Measurements from ENCODE around the gene CHD2.
A peak's percentile ranks its signal among the peaks of the same experiment; 100 is the strongest.
"Not testable (repeated sequence)": the region's sequence is repeated elsewhere in the genome, so short reads cannot be mapped to it uniquely, and the experiment has no call there.

CHD2 gene

DNA sequence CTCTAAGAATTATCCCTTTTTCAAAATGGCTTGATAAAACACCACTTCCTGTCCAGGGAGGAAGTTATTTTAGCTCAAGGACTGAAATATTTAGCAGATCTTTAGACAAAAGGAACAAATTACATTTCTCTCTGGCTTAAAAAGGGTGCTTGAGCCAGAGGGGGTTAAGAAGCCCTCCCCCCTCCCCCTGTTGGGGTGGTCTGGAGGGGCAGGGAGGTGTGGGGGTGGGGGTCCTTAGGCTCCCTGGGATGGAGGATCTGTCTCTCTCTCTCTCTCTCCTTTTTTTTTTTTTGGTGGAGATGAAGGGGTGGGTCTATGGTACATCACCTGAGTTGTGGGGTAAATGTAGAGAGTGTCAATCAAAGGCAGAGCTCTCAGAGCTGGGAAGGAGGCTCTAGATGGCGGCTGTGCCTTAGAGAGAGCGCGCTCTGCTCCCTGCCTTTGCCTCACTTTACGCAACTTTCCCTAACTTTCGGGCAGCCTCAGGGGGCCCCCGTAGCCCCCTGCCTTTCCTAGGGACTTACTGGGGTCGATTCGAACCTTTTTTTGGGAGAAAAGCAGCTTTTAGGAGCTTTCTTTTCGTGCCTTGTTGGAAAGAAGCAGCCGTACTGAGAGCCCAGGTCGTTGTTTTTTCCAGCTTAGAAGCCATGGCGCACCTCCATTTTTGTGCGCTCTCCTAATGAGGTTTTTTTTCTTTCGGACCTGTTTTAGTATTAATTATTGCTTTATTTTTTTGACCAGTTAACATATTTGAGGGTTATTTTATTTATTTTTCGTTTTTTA lies at the start of gene CHD2:
Gene CHD2, plus strand, starts transcription at position 377 of the 783 bp plus-strand sequence. CDS start 914 bp downstream, outside the sequence.
- DNase-seq (ENCODE audit: low read depth) = peak; percentile 47

- no peak for DNase-seq (ENCODE audit: low read depth)
Measured at GRCh38 chr15:92853222-92853621, 46.9 kb upstream of the CHD2 start.

DNA sequence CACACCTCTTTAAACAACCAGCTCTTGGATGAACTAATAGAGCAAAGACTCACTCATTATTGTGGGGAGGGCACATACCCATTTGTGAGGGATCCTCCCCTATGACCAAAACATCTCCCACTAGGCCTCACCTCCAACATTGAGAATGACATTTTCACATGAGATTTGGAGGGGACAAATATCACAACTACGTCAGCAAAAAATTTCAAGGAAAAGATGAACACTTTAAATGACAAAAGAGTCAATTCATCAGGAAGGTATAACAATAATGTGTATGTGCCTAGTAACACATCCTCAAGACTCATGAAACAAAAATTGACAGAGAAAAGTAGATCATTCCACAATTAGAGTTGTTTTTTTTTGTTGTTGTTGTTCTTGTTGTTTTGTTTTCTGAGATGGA lies 38.4 kb upstream of the CHD2 start:
- no peak for DNase-seq (ENCODE audit: low read depth)

DNA sequence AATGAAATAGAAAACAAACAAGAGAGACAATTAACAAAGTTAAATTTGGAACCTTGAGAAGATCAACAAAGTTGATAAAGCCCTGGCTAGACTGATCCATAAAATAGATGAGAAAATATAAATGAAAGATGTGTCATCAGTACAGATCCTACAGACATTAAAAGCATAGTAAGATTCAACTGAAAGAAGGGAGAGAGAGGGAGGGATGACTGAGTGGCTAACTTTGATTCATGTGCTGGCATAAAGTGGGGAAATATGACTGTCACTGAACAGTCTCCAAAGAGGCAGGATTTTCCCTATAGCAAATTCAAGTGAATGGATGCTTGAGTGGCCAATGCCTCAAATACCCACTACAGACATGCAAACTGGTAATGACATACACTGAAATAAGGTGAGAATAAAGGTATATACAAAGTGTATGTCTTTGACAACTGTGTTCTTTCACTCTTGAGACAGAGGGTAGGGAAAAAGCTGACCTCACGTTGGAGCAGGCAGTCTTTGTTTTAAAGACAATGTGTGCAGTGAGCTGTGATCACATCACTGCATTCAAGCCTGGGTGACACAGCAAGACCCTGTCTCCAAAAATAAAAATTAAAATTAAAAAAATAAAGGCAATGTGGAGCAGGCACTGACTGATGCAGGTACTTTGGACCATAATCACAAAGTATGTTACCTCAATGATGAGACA lies 35.9 kb upstream of the CHD2 start:
- no peak for DNase-seq (ENCODE audit: low read depth)

DNA sequence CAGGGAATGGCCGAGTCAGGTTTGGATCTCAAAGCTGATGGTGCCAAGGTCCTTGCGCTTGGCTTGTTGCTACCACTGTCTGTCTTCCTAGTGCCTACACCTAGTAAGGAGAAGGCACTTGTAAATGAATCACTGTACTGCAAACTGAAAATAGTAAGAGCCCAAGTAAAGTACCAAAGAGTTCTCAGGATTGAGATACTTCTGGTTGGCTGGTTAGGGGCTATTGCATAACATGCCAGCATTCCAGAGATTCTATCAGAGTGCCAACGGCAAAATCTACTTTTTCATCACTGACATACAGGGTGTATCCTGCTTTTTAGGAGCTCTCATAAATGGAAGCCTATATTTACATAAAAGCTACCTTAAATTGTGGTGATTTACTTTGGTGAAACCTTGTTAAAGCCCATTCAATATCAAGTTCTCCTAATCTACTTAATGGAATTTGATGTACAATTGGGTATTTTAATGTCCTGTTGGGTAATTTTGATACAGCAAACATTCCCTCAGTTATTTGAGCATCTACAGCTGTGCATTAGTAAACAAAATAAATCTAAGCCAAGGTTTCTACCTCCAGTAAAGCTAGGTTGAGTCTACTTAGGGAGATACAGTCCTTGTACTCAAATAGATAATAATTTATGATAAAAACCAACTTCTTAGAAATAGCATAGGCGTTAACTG lies 30.7 kb upstream of the CHD2 start:
- DNase-seq (ENCODE audit: low read depth) = no peak

- no peak for DNase-seq (ENCODE audit: low read depth)
Measured at GRCh38 chr15:92870010-92870591, 30.0 kb upstream of the CHD2 start.

- not testable (repeated sequence) for DNase-seq (ENCODE audit: low read depth)
Measured at GRCh38 chr15:92872967-92873366, 27.2 kb upstream of the CHD2 start.

- no peak for DNase-seq (ENCODE audit: low read depth)
Measured at GRCh38 chr15:92877000-92877399, 23.1 kb upstream of the CHD2 start.

DNA sequence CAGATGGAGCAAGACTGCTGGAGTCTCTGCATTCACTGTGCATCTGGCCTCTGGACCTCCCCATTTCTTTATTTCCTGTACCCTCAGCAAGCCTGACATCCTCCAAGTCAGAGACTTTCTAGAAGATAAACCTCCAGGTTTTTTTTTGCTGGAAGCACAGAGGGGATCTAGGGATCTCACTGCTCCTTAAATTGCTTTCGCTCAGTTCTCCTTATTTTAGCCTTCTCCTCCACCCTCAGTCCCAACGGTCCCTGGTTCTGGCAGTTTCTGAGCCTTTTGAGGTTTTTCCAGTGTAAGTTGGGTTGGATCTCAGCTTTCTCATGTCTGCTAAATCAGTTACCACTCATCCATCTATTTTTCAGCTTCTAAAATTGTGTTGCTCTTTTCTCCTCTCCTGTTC lies 22.7 kb upstream of the CHD2 start:
- DNase-seq (ENCODE audit: low read depth) = no peak

DNA sequence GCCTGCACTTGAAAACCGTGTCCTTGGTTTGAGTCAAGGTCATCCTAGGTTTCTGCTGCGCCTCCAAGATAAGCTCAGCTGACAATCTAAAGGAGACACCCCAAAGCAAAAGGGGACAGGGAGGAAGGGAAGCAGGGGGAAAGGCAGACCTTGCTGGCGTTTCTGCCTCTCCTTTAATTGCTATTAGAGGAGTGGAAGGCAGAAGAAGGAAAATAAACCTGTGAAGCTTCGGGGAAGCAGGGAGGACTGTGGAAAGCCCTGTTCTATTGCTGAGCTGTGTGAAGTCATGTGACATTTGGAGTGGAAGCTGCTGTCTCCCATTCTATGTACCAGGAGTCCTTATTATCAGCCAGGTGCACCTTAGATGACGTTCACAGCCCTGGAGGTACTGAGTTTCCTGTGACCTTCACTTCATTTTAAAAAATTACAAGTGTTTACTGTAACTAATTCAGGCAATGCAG lies 21.5 kb upstream of the CHD2 start:
- no peak for DNase-seq (ENCODE audit: low read depth)

DNA sequence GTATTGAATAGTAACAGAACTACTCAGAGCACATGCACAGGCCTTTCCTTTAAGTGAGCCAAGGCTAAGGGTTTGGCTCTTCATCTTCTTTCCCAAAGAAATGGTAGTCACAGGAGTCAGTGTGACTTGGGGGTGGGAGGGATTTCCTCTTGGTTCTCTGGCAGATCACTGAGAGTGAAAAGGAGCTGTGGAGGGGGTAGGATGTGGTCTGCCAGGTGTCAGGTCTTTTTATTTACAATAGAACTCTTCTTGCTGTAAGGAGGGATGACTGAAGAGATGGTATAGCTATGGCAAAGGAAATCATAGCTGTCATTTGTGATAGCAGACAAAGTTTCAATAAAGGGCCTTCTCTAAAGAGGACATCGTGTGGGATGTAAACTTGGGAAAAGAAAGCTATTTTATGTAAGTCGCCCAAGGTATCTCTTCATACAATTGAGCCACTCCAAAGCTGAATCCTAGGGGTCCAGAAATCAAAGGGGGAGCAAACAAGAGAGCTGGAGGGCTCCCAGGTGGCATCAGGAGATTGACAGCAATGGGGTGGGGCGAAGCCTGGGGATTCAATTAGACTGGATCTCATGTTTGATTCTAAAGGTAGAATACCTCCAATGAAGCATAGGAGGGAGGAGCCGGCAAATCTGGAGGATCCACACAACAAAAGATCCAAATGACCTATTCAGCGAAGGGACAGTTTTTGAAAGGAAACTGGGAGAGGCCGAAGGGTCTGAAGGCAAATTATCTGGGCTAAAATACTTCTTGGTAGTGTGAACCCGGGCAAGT lies 20.0 kb upstream of the CHD2 start:
- DNase-seq (ENCODE audit: low read depth) = no peak

GRCh38 chr15:92880796-92881195 lies 19.3 kb upstream of the CHD2 start:
- DNase-seq (ENCODE audit: low read depth) = no peak

DNA sequence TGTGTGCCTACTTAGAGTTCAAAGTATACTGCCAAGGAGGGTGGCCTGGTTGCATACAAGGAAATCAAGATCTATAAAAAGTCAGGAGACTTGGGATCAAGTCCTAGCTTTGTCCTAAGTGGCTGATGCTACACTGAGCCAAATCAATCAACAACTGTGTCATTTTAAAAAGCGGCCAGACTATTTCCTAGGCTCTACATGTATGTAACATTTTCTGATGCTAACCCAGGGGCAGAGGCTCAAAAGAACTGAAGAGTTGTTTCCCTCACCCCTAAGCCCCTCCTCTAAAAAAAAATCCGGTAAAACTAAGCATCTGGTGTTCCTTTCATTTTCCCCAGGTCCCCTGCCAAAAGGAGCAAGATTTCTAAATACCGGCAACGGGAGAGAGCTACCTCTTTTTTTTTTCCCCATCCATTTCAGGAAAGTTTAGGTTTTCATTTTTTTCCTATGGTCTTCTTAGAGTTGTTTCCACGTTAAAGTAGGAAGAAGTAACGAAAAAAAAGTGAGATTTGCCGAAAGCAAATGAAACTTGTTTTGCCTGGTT lies 18.8 kb upstream of the CHD2 start:
- DNase-seq (ENCODE audit: low read depth) = no peak

- DNase-seq (ENCODE audit: low read depth) = peak; percentile 98
Measured at GRCh38 chr15:92881802-92882696, 18.1 kb upstream of the CHD2 start.

GRCh38 chr15:92882697-92883162 lies 17.4 kb upstream of the CHD2 start:
- DNase-seq (ENCODE audit: low read depth) = peak; percentile 4

DNA sequence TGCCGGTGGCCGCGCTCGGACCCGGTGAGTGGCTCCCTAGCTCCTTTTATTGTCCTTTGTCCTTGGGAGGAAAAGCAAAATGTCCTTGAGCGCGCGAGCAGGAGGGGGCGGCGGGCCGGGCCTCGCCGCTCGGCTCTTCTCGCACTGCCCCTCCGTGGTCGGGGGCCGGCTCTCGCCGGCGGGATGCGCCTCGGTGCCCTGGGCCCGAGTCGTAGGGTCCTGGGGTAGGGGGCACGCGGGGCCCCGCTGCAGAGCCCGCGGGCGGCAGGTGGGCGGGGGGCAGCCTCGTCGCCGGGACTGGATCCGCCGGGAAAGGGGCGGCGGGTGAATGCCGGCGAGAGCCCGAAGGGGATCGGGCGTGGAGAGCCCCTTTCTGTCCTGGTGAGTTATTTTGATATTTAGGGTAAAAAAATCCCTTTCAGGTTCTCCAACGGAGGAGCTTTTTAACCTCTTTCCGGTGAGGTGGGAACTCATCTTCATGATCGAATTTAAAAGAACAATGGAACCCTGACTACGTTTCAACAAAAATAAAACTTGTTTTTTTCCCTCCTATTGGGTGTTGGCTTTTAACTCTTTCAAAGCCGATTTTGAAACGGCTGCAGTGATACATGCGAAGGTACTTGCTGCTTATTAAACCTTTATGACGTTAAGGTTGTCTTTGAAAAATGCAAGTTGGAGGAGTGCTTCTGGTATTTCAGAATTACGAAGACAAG lies 16.8 kb upstream of the CHD2 start:
- DNase-seq (ENCODE audit: low read depth) = peak; percentile 19

GRCh38 chr15:92883876-92884435 lies 16.2 kb upstream of the CHD2 start:
- no peak for DNase-seq (ENCODE audit: low read depth)

GRCh38 chr15:92884436-92885223 lies 15.5 kb upstream of the CHD2 start:
- no peak for DNase-seq (ENCODE audit: low read depth)
